Urothelium cell line (cell line): ENCODE data around the gene MLKL.
A peak's percentile ranks its signal among the peaks of the same experiment; 100 is the strongest.
"Not testable (repeated sequence)": the region's sequence is repeated elsewhere in the genome, so short reads cannot be mapped to it uniquely, and the experiment has no call there.

Source experiments
- DNase-seq: peaks from one replicate; pipeline ENCODE4 v3.0.0; 2011; ENCODE audit warnings: low spot score, mixed read lengths
- FAIRE-seq: peaks from 2 replicates; lab custom pipeline; 2011; peaks lifted over from hg19 to GRCh38; lab: Jason Lieb, UNC

Gene MLKL

DNA sequence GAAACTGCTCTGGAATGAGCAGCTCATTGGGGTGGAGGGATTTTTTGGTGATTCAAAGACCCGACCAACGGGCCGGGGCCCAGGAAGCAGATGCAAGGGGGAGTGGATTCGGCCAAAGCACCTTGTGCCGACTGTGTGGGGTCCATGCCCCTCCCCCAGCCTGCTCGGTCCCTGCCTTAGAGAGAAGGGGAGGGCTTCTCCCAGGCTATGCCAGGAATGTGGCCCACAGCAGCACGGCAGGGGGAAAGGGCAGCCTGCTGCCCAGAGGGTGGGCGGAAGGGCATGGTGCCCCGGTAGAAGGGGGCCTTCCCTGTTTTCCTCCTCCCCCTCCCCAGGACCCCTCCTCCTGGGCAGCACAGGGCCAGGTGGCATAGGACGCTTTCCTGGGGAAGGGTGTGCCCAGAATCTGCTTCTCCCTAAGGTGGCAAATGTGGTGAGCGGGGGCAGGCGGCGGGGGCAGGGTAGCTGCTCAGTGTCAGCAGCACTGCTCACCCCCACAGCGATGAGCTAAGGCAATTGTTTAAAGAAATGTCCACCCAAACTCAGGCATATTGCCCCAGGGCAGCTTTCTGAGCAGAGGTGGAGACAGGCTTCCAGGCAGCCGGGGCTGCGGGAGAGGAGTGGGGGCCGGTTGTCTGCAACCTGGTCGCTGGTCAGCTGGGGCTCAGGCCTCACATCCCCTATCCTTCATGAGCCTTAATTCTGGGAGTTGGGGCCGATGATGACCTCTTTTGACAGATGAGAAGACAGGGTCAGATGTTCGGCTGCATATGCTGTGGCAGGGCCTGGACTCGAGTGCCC is 33.9 kb upstream of the MLKL start:
- no peak for DNase-seq
- FAIRE-seq: peak; percentile 32

DNA sequence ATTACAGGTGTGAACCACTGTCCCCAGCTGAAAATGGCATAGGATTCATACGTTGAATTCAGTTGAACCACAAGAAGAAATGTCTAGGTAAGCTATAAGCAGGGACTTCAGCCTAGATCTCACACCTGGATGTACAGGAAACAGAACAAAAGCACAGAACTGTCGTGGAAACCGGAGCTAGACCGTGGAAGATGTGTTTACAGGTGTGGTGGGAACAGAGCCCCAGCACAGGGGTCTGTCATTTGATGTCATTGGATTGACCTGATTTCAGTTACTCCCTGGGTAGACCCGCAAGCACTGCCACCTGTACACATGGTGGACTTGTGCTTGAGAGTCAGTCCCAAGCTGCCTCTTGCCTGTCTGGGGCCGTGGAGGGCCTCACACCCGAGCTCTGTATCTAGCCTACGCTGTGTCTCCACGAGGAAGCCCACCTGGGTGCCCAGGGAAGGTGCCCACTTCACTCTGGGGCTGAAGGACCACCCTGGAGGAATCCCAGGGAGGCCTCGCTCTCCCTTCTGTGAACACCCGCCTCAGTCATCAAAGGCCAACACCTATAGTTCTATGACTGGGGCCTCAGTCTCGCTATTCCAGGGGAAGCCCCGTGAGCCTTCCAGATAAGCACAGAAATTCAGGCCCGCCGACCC is 32.2 kb upstream of the MLKL start:
- FAIRE-seq (no peak), DNase-seq (no peak)

DNA sequence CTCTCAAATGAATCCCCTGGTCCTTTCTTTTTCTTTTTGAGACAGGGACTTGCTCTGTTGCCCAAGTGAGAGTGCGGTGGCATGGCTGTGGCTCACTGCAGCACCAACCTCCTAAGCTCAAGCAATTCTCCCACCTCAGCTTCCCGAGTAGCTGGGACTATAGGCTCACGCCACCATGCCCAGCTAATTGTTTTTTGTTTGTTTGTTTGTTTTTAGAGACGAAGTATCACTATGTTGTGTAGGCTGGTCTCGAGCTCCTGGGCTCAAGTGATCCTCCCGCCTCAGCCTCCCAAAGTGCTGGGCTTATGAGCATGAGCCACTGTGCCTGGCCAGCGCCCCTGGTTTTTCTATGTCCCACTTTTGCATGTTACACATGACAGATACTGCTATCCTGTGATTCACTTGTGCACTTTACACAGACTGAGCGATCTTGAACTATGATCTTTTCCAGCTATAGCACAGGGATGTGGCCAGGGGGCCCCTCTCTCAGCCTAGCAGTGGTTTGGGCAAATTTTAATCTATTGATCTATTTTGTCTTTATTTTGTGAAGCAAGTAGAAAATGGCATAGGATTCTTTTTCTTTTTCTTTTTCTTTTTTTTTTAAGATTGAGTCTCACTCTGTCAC is 31.3 kb upstream of the MLKL start:
- DNase-seq: no peak
- no peak for FAIRE-seq

GRCh38 chr16:74729783-74730683 is 29.4 kb upstream of the MLKL start:
- FAIRE-seq: no peak
- DNase-seq: no peak

- FAIRE-seq: no peak
- no peak for DNase-seq
Measured at GRCh38 chr16:74727903-74728302, 27.2 kb upstream of the MLKL start.

DNA sequence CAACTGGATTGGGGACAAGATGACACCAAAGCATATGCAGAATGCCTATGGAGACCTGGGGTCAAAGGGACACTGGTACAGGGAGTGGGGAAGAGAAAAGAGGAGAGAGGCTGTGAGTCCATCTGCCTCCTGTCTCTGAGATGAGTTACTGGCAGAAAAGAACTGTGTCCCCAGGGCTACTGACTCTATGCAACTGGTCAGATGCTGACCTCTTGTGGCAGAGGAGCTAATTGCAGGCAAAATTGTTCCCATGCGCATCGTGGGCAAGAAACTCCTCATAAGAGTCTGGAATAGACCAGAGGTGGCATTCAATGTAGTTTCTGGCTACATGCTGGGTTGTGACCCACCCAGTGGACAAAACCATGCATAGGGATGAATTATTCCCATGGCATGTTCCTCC is 26.1 kb upstream of the MLKL start:
- DNase-seq (no peak), FAIRE-seq (no peak)

GRCh38 chr16:74725651-74726455 is 25.2 kb upstream of the MLKL start:
- DNase-seq (no peak), FAIRE-seq (no peak)

GRCh38 chr16:74724820-74725549 is 24.3 kb upstream of the MLKL start:
- DNase-seq: peak; percentile 89

DNA sequence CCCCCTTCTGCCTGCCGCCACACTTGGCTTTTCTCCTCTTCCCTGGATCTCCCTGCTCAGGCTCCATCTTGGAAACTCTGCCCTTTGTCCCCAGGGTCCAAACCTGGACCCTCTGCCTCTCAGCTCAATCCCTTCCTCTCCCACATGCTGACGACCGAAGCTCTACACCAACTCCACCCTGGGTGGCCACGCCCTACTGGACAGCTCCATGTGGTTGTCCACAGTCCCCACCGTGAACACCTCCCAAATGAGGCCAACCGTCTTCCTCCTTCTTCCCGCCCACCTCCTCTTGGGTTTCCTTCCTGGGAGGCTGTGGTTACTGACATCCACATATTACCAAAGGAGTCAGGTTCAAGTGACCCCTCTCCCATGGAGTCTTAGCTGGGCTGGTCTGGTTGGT is 22.6 kb upstream of the MLKL start:
- FAIRE-seq (no peak), DNase-seq (no peak)

More at GRCh38 chr16:74724820-74725549, 24.3 kb upstream of the MLKL start:
- peak; percentile 77 for FAIRE-seq

DNA sequence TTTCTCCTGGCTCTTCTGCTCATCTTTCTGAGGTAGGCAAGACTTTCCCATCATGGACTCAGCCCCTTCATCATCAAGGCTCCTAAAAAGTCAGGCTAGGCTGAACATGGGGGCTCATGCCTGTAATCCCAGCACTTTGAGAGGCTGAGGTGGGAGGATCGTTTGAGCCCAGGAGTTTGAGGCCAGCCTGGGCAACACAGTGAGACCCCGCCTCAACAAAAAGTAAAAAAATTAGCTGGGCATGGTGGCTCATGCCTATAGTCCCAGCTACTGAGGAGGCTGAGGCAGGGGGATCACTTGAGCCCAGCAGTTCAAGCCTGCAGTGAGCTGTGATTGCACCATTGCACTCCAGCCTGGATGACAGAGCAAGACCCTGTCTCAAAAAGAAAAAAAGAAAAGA is 21.5 kb upstream of the MLKL start:
- not testable (repeated sequence) for DNase-seq, FAIRE-seq

DNA sequence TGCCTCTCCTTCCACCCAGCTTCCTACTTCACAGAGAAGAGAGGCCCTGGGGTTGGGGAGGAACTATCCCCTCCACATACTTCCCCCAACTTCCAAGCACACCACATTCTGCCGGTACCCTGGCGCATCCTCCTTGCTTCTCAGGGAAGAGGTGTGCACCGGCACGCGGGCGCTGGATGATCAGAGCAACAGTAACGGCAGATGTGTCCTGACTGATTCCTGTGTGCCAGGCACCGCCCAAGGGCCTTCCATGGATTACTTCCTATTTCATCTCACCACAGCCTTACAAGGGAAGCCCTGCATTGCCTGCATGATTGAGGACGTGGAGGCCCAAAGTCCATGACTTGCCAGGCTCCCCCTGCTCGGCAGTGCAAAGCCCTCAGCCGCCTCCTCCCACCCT is 21.1 kb upstream of the MLKL start:
- FAIRE-seq (no peak), DNase-seq (no peak)

DNA sequence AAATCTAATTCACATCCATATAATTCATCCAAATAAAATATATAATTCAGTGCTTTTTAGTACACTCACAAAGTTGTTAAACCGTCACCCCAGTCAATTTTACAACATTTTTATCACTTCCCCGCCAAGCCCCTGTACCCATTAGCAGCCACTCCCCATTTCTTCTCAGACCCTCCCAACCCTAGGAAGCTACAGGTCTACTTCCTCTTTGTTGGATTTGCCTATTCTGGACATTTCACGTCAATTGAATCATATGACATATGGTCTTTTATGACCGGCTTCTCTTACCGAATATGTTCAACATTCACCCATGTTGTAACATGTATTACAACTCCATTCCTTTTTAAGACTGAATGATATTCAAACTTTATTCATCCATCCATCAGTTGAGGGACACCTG is 19.9 kb upstream of the MLKL start:
- FAIRE-seq (no peak), DNase-seq (no peak)

DNA sequence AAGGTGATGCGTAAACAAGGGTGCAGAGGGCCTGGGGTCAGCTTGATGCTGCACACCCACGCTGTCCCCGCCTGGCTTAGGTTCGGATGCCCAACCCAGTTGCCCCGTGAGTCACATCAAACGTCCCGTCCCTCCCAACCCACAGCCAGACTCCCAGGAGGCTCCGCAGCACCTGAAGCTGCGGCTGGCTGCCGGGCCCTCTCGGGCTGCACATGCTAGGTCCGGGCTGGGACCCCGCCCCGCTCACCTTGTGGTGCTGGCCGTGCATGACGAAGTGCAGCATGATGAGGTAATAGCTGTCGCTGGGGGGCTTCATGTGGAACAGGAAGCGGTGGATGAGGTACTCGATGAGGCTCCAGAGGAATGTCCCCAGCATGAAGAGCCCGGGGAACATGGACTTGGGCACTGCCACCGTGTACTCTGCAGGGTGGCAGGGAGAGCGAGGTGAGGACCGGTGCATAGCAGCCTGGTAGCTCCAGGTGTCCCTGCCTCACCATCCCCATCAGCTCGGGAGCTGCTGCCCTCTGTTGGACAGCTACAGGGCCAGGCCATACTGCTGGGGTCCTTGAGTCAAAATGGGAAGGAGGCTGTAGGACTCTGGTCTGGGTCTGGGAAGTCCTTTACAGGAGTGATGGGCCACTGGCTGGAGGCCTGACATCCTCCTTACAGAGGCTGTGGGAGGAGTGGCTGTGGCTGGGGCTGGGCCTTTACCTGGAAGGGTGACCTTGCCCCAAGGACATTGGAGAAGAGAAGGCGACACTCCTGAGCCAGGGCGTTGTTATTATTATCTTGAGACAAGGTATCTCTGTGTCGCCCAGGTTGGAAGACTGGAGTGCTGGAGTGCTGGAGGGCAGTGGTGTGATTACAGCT is 18.3 kb upstream of the MLKL start:
- no peak for FAIRE-seq

GRCh38 chr16:74718140-74718539 is 17.5 kb upstream of the MLKL start:
- FAIRE-seq (no peak), DNase-seq (no peak)

More for the DNA sequence above, 18.3 kb upstream of the MLKL start:
- no peak for DNase-seq

GRCh38 chr16:74717367-74717766 is 16.7 kb upstream of the MLKL start:
- no peak for FAIRE-seq
- no peak for DNase-seq

DNA sequence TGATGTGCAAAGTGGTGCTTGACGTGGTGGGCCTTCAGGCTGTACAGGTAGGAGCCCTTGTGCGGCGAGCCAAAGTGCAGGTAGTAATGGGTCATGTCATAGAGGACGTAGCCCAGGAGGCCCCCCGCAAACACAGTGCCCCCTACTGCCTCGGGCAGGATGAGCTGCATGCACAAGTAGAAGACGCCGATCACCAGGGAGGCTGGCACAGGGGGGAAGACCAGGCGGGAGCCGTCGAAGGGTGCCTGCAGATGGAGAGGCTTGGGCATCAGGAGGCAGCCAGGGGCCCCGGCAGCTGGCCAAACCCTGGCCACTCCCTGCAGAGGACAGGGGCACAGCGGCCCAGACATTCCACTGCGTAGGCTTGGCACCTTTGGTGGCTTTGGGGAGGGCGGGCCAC is 15.7 kb upstream of the MLKL start:
- FAIRE-seq (no peak), DNase-seq (no peak)

- no peak for FAIRE-seq
- DNase-seq: no peak
Measured at GRCh38 chr16:74713876-74714275, 13.2 kb upstream of the MLKL start.

GRCh38 chr16:74713325-74713724 is 12.7 kb upstream of the MLKL start:
- FAIRE-seq: no peak
- no peak for DNase-seq

DNA sequence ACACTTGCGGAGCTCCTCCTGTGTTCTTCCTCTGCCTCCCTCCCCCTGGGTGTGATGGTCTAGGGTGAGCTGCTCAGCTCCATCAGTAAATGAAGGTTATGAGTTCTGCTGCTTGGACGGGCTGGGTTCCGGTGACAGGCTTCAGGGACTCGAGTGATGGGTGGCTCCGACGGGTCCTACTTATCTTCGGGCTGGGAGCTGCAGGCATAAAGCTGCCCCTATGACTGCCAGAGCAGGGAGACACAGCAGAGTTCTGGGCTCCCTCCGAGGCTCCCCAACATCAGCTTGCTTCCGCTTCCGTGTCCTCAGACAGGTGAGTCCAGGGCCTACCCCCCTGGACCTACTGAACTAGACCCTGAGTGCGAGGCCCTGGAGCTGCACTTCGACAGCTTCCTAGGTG is 11.3 kb upstream of the MLKL start:
- FAIRE-seq: no peak
- no peak for DNase-seq
